ENCODE results near the gene SPO11. TPM values are rescaled to one million over a fixed set of nuclear protein-coding genes. Genes with fewer than 3 reads are reported as not detected.
"Not testable (repeated sequence)": the region's sequence is repeated elsewhere in the genome, so short reads cannot be mapped to it uniquely, and the experiment has no call there.

The SPO11 gene
- polyA plus RNA-seq, 1 donor from 2014 or later, result not detected

- no peak overlapping the region for H3K4me3 Mint-ChIP-seq
- peaks cover 9% of the 10 kb centered on the region for H3K27me3 Mint-ChIP-seq
- H3K9me3 Mint-ChIP-seq, result no peaks in the 10 kb centered on the region
- peaks cover 2 to 9% (median 6%) of the 10 kb centered on the region in 3 donors for H3K4me1 Mint-ChIP-seq
- H3K27ac Mint-ChIP-seq, result no peak overlapping the region
- H3K36me3 Mint-ChIP-seq, result no peaks in the 10 kb centered on the region
Measured at GRCh38 chr20:57346477-57346876, 16.9 kb downstream of the SPO11 start.

- H3K4me3 Mint-ChIP-seq, result peak overlapping the region in 1 of 4 donors; percentile 89
- H3K4me1 Mint-ChIP-seq, result peaks cover 10 to 19% (median 12%) of the 10 kb centered on the region in 3 donors
- H3K9me3 Mint-ChIP-seq, result no peaks in the 10 kb centered on the region
- H3K27ac Mint-ChIP-seq, result peak overlapping the region in 1 of 3 donors; percentile 40
- H3K27me3 Mint-ChIP-seq, result peaks cover 9% of the 10 kb centered on the region
- H3K36me3 Mint-ChIP-seq, result no peaks in the 10 kb centered on the region
Measured at GRCh38 chr20:57347393-57347792, 17.8 kb downstream of the SPO11 start.

GRCh38 chr20:57348200-57348921, 18.8 kb downstream of the SPO11 start:
- not testable (repeated sequence) for H3K27me3 Mint-ChIP-seq, H3K9me3 Mint-ChIP-seq, H3K36me3 Mint-ChIP-seq
- H3K27ac Mint-ChIP-seq, result peak overlapping the region in 1 of 3 donors; percentile 40
- peaks cover 14 to 26% (median 16%) of the 10 kb centered on the region in 3 donors for H3K4me1 Mint-ChIP-seq
- H3K4me3 Mint-ChIP-seq, result peak overlapping the region in 1 of 4 donors; percentile 89

GRCh38 chr20:57348922-57349574, 19.4 kb downstream of the SPO11 start:
- H3K27me3 Mint-ChIP-seq, H3K36me3 Mint-ChIP-seq, H3K9me3 Mint-ChIP-seq: not testable (repeated sequence)
- H3K4me3 Mint-ChIP-seq, result peak overlapping the region in 1 of 4 donors; percentile 93
- H3K4me1 Mint-ChIP-seq, result peaks cover 15 to 28% (median 16%) of the 10 kb centered on the region in 3 donors
- peak overlapping the region; percentile 40 to 88 (median 53) for H3K27ac Mint-ChIP-seq

- peaks cover 15 to 28% (median 16%) of the 10 kb centered on the region in 3 donors for H3K4me1 Mint-ChIP-seq
- no peaks in the 10 kb centered on the region for H3K9me3 Mint-ChIP-seq
- H3K4me3 Mint-ChIP-seq, result peak overlapping the region; percentile 72 to 93 (median 79)
- peaks cover 4% of the 10 kb centered on the region for H3K27me3 Mint-ChIP-seq
- peak overlapping the region in 2 of 3 donors; percentile 83 to 88 for H3K27ac Mint-ChIP-seq
- no peaks in the 10 kb centered on the region for H3K36me3 Mint-ChIP-seq
Measured at GRCh38 chr20:57350081-57350710, 20.6 kb downstream of the SPO11 start.

GRCh38 chr20:57350726-57351041, 21.1 kb downstream of the SPO11 start:
- not testable (repeated sequence) for H3K9me3 Mint-ChIP-seq, H3K36me3 Mint-ChIP-seq, H3K27me3 Mint-ChIP-seq
- peak overlapping the region; percentile 88 to 90 (median 88) for H3K27ac Mint-ChIP-seq
- H3K4me3 Mint-ChIP-seq, result peak overlapping the region; percentile 87 to 96 (median 94)
- H3K4me1 Mint-ChIP-seq, result peaks cover 15 to 31% (median 16%) of the 10 kb centered on the region in 3 donors

GRCh38 chr20:57351042-57351783, 21.6 kb downstream of the SPO11 start, which contains the start of gene RAE1:
Gene RAE1, plus strand, starts transcription at chr20:57351255. Its CDS starts 2,784 bp downstream, at chr20:57354039.
- no peaks in the 10 kb centered on the region for H3K9me3 Mint-ChIP-seq
- no peaks in the 10 kb centered on the region for H3K36me3 Mint-ChIP-seq
- H3K4me3 Mint-ChIP-seq, result peak within 1 kb of the TSS; percentile 87 to 96 (median 94)
- H3K27ac Mint-ChIP-seq, result peak within 1 kb of the TSS; percentile 88 to 90 (median 88)
- peaks cover 15 to 32% (median 16%) of the 10 kb centered on the region in 3 donors for H3K4me1 Mint-ChIP-seq
- peaks cover 4% of the 10 kb centered on the region for H3K27me3 Mint-ChIP-seq

GRCh38 chr20:57352305-57352704, 22.7 kb downstream of the SPO11 start:
- Mint-ChIP-seq H3K4me3 (peak overlapping the region in 2 of 4 donors; percentile 37 to 93), H3K9me3 (no peaks in the 10 kb centered on the region), H3K27ac (peak overlapping the region in 1 of 3 donors; percentile 62), H3K36me3 (no peaks in the 10 kb centered on the region), H3K27me3 (peaks cover 4% of the 10 kb centered on the region), H3K4me1 (peaks cover 15 to 32% (median 16%) of the 10 kb centered on the region in 3 donors)

GRCh38 chr20:57353351-57353750, 23.7 kb downstream of the SPO11 start:
- H3K27me3 Mint-ChIP-seq, result no peaks in the 10 kb centered on the region
- peak overlapping the region in 3 of 4 donors; percentile 1 to 93 (median 22) for H3K4me3 Mint-ChIP-seq
- peaks cover 12 to 32% (median 14%) of the 10 kb centered on the region in 3 donors for H3K4me1 Mint-ChIP-seq
- H3K9me3 Mint-ChIP-seq, result no peaks in the 10 kb centered on the region
- H3K27ac Mint-ChIP-seq, result peak overlapping the region in 2 of 3 donors; percentile 62 to 72
- no peaks in the 10 kb centered on the region for H3K36me3 Mint-ChIP-seq

- Mint-ChIP-seq H3K4me3 (no peak overlapping the region), H3K27me3 (no peaks in the 10 kb centered on the region), H3K36me3 (peaks cover 2% of the 10 kb centered on the region), H3K27ac (peak overlapping the region in 1 of 3 donors; percentile 25), H3K9me3 (no peaks in the 10 kb centered on the region), H3K4me1 (no peaks in the 10 kb centered on the region)
Measured at GRCh38 chr20:57361517-57361916, 31.9 kb downstream of the SPO11 start.

GRCh38 chr20:57364451-57364850, 34.8 kb downstream of the SPO11 start:
- Mint-ChIP-seq H3K27ac (peak overlapping the region in 1 of 3 donors; percentile 53), H3K27me3 (no peaks in the 10 kb centered on the region), H3K4me3 (no peak overlapping the region), H3K36me3 (peaks cover 2% of the 10 kb centered on the region), H3K9me3 (no peaks in the 10 kb centered on the region), H3K4me1 (no peaks in the 10 kb centered on the region)

- peak overlapping the region in 1 of 3 donors; percentile 85 for H3K27ac Mint-ChIP-seq
- no peak overlapping the region for H3K4me3 Mint-ChIP-seq
- H3K36me3 Mint-ChIP-seq, result peaks cover 3% of the 10 kb centered on the region
- no peaks in the 10 kb centered on the region for H3K27me3 Mint-ChIP-seq
- no peaks in the 10 kb centered on the region for H3K9me3 Mint-ChIP-seq
- peaks cover 6 to 11% (median 6%) of the 10 kb centered on the region in 3 donors for H3K4me1 Mint-ChIP-seq
Measured at GRCh38 chr20:57369596-57369995, 40.0 kb downstream of the SPO11 start.

- no peak overlapping the region for H3K4me3 Mint-ChIP-seq
- H3K27me3 Mint-ChIP-seq, result no peaks in the 10 kb centered on the region
- peaks cover 3% of the 10 kb centered on the region for H3K36me3 Mint-ChIP-seq
- H3K27ac Mint-ChIP-seq, result peak overlapping the region in 1 of 3 donors; percentile 85
- H3K4me1 Mint-ChIP-seq, result peaks cover 8 to 11% (median 9%) of the 10 kb centered on the region in 3 donors
- H3K9me3 Mint-ChIP-seq, result no peaks in the 10 kb centered on the region
Measured at GRCh38 chr20:57370316-57370715, 40.7 kb downstream of the SPO11 start.

GRCh38 chr20:57371363-57371762, 41.8 kb downstream of the SPO11 start:
- Mint-ChIP-seq H3K4me1 (peaks cover 9 to 12% (median 9%) of the 10 kb centered on the region in 3 donors), H3K27ac (no peak overlapping the region), H3K36me3 (peaks cover 3% of the 10 kb centered on the region), H3K9me3 (no peaks in the 10 kb centered on the region), H3K27me3 (no peaks in the 10 kb centered on the region), H3K4me3 (no peak overlapping the region)

Measured in IgD-negative memory B cell (primary cell).